GM12874 (cell line): Measurements from ENCODE around the gene CD247.
A peak's percentile ranks its signal among the peaks of the same experiment; 100 is the strongest.

ENCODE experiments used
- CTCF ChIP-seq: IDR thresholded peaks from 2 replicates; pipeline ENCODE4 v1.5.1; 2011; ENCODE audit warnings: low read depth, mild to moderate bottlenecking, control low read depth, low read length, moderate library complexity; ENCODE audit not compliant: insufficient read depth

The CD247 gene

GRCh38 chr1:167412072-167412471 is 106.3 kb downstream of the CD247 start:
- no peak for TF ChIP-seq CTCF

- peak; percentile 18; the same call in 1 of the 2 replicates for TF ChIP-seq CTCF
Observed at GRCh38 chr1:167409183-167409582, 109.1 kb downstream of the CD247 start.

- no peak for TF ChIP-seq CTCF
Observed at GRCh38 chr1:167408355-167408754, 110.0 kb downstream of the CD247 start.

- no peak for TF ChIP-seq CTCF
Observed at GRCh38 chr1:167404908-167405307, 113.4 kb downstream of the CD247 start.

- no peak for TF ChIP-seq CTCF
Observed at GRCh38 chr1:167404161-167404888, 114.0 kb downstream of the CD247 start.

GRCh38 chr1:167401260-167401873 is 117.0 kb downstream of the CD247 start:
- TF ChIP-seq CTCF: peak; percentile 58

- no peak for TF ChIP-seq CTCF
Observed at GRCh38 chr1:167400359-167400953, 117.9 kb downstream of the CD247 start.
